ENCODE results near the gene TAF1B. TPM values are rescaled to one million over a fixed set of nuclear protein-coding genes. Genes with fewer than 3 reads are reported as not detected.

Gene TAF1B
- total RNA-seq, 1 donor from 2014 or later = 58.5 TPM

DNA sequence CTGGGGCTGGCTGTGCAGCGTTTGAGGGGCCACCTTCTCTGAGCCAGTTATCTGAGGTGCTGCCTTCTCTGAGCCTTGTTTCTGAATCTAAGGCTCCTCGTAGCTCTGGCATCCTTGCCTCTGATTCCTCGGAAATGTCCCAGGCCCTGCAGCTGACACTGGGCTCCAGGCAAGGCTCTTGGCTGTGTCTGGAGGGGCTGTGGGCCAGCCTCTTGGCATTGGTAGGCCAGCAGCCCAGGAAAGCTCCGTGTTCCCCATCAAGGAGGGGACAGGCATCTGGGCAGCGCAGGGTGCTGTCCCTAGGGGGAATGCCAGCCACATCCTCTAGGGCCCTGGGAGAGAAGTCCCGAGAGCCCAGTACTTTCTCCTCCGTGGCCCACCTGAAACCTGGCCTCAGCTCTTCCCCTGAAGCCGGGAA is 40.7 kb upstream of the TAF1B start:
- intact Hi-C loops (cut with DNase I) = no loop called here

GRCh38 chr2:9803023-9803805 is 40.1 kb upstream of the TAF1B start:
- no peaks in the 10 kb centered on the region for H3K36me3 ChIP-seq
- peak in 1 of 2 donors; percentile 68 for DNase-seq (ENCODE audit: low spot score in 2 of 2)
- H3K9me3 ChIP-seq = no peaks in the 10 kb centered on the region
- no peak overlapping the region for H3K4me3 ChIP-seq
- intact Hi-C loops (cut with DNase I) = no loop called here
- no peak overlapping the region for H3K27ac ChIP-seq
- H3K4me1 ChIP-seq = peaks cover 0 to 17% of the 10 kb centered on the region in 2 donors
- TF ChIP-seq, protein P1, sequence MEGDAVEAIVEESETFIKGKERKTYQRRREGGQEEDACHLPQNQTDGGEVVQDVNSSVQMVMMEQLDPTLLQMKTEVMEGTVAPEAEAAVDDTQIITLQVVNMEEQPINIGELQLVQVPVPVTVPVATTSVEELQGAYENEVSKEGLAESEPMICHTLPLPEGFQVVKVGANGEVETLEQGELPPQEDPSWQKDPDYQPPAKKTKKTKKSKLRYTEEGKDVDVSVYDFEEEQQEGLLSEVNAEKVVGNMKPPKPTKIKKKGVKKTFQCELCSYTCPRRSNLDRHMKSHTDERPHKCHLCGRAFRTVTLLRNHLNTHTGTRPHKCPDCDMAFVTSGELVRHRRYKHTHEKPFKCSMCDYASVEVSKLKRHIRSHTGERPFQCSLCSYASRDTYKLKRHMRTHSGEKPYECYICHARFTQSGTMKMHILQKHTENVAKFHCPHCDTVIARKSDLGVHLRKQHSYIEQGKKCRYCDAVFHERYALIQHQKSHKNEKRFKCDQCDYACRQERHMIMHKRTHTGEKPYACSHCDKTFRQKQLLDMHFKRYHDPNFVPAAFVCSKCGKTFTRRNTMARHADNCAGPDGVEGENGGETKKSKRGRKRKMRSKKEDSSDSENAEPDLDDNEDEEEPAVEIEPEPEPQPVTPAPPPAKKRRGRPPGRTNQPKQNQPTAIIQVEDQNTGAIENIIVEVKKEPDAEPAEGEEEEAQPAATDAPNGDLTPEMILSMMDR (IDR thresholded peaks at IDR 0.05) = no peak
- H3K27me3 ChIP-seq = no peaks in the 10 kb centered on the region

More for the DNA sequence above, 40.7 kb upstream of the TAF1B start:
- Histone ChIP-seq H3K9me3 (no peaks in the 10 kb centered on the region), H3K4me1 (peaks cover 0 to 17% of the 10 kb centered on the region in 2 donors), H3K4me3 (no peak overlapping the region), H3K27me3 (no peaks in the 10 kb centered on the region), H3K36me3 (no peaks in the 10 kb centered on the region), H3K27ac (peak overlapping the region; percentile 69 to 78)
- TF ChIP-seq, protein P1 (IDR thresholded peaks at IDR 0.05) = no peak
- peak in 1 of 2 donors; percentile 61 for DNase-seq (ENCODE audit: low spot score in 2 of 2)

- peak in 1 of 2 donors; percentile 52 for DNase-seq (ENCODE audit: low spot score in 2 of 2)
- H3K4me1 ChIP-seq = peaks cover 0 to 13% of the 10 kb centered on the region in 2 donors
- H3K9me3 ChIP-seq = no peaks in the 10 kb centered on the region
- H3K36me3 ChIP-seq = no peaks in the 10 kb centered on the region
- no peaks in the 10 kb centered on the region for H3K27me3 ChIP-seq
- intact Hi-C loops (cut with DNase I) = no loop called here
- H3K4me3 ChIP-seq = no peak overlapping the region
- no peak overlapping the region for H3K27ac ChIP-seq
- TF ChIP-seq, protein P1 (IDR thresholded peaks at IDR 0.05) = no peak
Observed at GRCh38 chr2:9805435-9806297, 37.6 kb upstream of the TAF1B start.

- intact Hi-C loops (cut with DNase I) = no loop called here
- Histone ChIP-seq H3K36me3 (no peaks in the 10 kb centered on the region), H3K4me3 (no peak overlapping the region), H3K9me3 (no peaks in the 10 kb centered on the region), H3K4me1 (peaks cover 0 to 11% of the 10 kb centered on the region in 2 donors), H3K27ac (no peak overlapping the region), H3K27me3 (no peaks in the 10 kb centered on the region)
- no peak for DNase-seq (ENCODE audit: low spot score in 2 of 2)
- TF ChIP-seq, protein P1 (IDR thresholded peaks at IDR 0.05) = no peak
Observed at GRCh38 chr2:9806298-9806610, 37.0 kb upstream of the TAF1B start.

GRCh38 chr2:9806656-9807055 is 36.6 kb upstream of the TAF1B start:
- DNase-seq (ENCODE audit: low spot score in 2 of 2) = peak in 1 of 2 donors; percentile 54
- Histone ChIP-seq H3K27ac (no peak overlapping the region), H3K4me3 (no peak overlapping the region), H3K27me3 (no peaks in the 10 kb centered on the region), H3K4me1 (peaks cover 0 to 8% of the 10 kb centered on the region in 2 donors), H3K9me3 (no peaks in the 10 kb centered on the region), H3K36me3 (no peaks in the 10 kb centered on the region)
- TF ChIP-seq, protein P1 (IDR thresholded peaks at IDR 0.05) = no peak
- intact Hi-C loops (cut with DNase I) = no loop called here

Data from ascending aorta (tissue), 2 donors.